ENCODE results near the gene SSH2. TPM values are rescaled to one million over a fixed set of nuclear protein-coding genes. Genes with fewer than 3 reads are reported as not detected.
"Not testable (repeated sequence)": the region's sequence is repeated elsewhere in the genome, so short reads cannot be mapped to it uniquely, and the experiment has no call there.

SSH2 gene
- total RNA-seq, 2 experiments from 2014 or later, result 41.0 to 62.9 TPM

DNA sequence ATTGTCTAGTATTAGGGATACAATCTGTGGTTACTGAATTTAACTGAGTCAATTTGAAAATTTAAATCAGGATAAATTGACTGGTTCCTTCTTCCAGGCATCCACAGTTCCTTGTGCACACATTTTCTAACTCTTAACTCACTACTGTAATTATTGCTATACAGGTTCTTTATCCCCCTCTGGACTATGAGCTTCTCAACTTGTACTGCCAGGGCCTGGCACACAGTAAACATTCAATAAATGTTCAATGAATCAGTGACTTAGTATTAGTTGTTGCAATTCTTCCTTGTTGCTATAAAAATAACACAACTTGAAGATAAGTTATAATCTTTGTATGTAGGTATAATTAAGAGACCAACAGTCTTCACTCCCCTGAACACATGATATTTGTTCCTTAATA lies 67.9 kb downstream of the SSH2 start:
- Mint-ChIP-seq H3K36me3 (peaks cover 4% of the 10 kb centered on the region), H3K27ac (no peak overlapping the region), H3K9me3 (ENCODE audit: low read depth) (peaks cover 2% of the 10 kb centered on the region), H3K27me3 (no peaks in the 10 kb centered on the region), H3K4me1 (peaks cover 3% of the 10 kb centered on the region), H3K4me3 (no peak overlapping the region)
- DNase-seq (no peak), ATAC-seq (no peak)
- CTCF ChIA-PET, result interaction anchor here (1.3 kb wide), 1 partner anchor 69 kb away, joined by 3 read pairs; no protein-coding TSS in a partner anchor

DNA sequence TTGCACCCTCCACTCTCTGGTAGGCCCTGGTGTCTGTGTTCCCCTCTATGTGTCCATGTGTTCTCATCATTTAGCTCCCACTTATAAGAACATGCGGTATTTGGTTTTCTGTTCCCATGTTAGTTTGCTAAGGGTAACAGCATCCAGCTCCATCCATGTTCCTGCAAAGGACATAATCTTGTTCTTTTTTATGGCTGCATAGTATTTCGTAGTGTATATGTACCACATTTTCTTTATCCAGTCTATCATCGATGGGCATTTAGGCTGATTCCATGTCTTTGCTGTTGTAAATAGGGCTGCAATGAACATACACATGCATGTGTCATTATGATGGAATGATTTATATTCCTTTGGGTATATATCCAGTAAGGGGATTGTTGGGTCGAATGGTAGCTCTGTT lies 70.6 kb downstream of the SSH2 start:
- H3K9me3 Mint-ChIP-seq (ENCODE audit: low read depth); H3K4me3 Mint-ChIP-seq; H3K36me3 Mint-ChIP-seq; ATAC-seq; H3K27ac Mint-ChIP-seq; DNase-seq; H3K4me1 Mint-ChIP-seq; H3K27me3 Mint-ChIP-seq; CTCF ChIA-PET: not testable (repeated sequence)

DNA sequence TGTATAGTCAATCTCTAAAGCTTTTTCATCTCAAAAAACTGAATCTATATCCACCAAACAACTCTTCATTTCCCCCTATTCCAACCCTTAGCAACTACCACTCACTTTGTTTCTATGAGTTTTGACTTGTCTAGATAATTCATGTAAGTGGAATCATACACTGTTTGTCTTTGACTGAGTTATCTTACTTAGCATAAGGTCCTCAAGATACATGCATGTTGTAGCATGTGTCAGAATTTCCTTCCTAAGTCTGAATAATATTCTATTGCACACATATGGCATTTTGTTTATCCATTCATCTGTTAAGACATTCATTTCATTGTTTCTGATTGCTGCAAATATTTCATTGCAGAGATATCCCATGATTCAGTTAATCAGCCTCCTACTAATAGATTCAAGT lies 72.2 kb downstream of the SSH2 start:
- Mint-ChIP-seq H3K4me1 (no peaks in the 10 kb centered on the region), H3K36me3 (peaks cover 6% of the 10 kb centered on the region), H3K9me3 (ENCODE audit: low read depth) (peaks cover 2% of the 10 kb centered on the region), H3K4me3 (no peak overlapping the region), H3K27ac (no peak overlapping the region), H3K27me3 (no peaks in the 10 kb centered on the region)
- no peak for DNase-seq
- no peak for ATAC-seq
- CTCF ChIA-PET, result no interaction called here

DNA sequence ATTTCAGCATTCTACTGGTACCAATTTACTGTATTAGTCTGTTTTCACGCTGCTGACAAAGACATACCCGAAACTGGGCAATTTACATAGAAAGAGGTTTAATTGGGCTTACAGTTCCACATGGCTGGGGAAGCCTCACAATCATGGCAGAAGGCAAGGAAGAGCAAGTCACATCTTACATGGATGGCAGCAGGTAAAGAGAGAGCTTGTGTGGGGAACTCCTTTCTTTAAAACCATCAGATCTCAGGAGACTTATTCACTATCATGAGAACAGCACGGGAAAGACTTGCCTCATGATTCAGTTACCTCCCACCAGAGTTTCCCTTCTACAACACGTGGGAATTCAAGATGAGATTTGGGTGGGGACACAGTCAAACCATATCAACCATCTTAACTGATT lies 72.9 kb downstream of the SSH2 start:
- H3K27me3 Mint-ChIP-seq; H3K27ac Mint-ChIP-seq; H3K36me3 Mint-ChIP-seq; H3K4me1 Mint-ChIP-seq; ATAC-seq; DNase-seq; CTCF ChIA-PET; H3K9me3 Mint-ChIP-seq (ENCODE audit: low read depth); H3K4me3 Mint-ChIP-seq: not testable (repeated sequence)

- no peak overlapping the region for H3K27ac Mint-ChIP-seq
- no peaks in the 10 kb centered on the region for H3K27me3 Mint-ChIP-seq
- ATAC-seq (no peak), DNase-seq (no peak)
- CTCF ChIA-PET, result interaction anchor here (1.0 kb wide), 1 partner anchor 16 kb away, joined by 3 read pairs; no protein-coding TSS in a partner anchor
- no peak overlapping the region for H3K4me3 Mint-ChIP-seq
- H3K9me3 Mint-ChIP-seq (ENCODE audit: low read depth), result peaks cover 2% of the 10 kb centered on the region
- H3K36me3 Mint-ChIP-seq, result peaks cover 4% of the 10 kb centered on the region
- no peaks in the 10 kb centered on the region for H3K4me1 Mint-ChIP-seq
These were observed 74.3 kb downstream of the SSH2 start for GRCh38 chr17:29855686-29856085.

DNA sequence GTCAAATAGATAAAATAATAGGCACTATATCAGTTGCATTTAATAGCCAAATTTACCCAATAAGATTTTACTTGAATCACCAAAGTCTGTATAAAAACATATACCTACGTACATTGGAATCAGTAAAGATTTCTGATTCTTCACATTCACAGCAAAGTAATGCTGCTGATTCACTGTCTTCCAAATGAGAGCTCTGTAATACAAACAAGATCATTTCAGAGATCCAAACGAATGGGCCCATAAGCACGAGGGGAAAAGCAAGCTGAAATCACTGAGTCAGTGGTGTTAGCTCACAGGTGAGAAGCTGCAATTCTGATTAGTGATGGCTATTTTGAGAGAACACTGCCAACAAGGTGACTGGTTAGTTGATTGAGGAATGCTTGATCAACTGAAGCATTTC lies 81.3 kb downstream of the SSH2 start:
- peaks cover 1% of the 10 kb centered on the region for H3K36me3 Mint-ChIP-seq
- H3K4me1 Mint-ChIP-seq, result no peaks in the 10 kb centered on the region
- DNase-seq (no peak), ATAC-seq (no peak)
- H3K27ac Mint-ChIP-seq, result no peak overlapping the region
- no peak overlapping the region for H3K4me3 Mint-ChIP-seq
- CTCF ChIA-PET, result interaction anchor here (0.6 kb wide), 1 partner anchor 11 kb away, joined by 3 read pairs; no protein-coding TSS in a partner anchor
- no peaks in the 10 kb centered on the region for H3K9me3 Mint-ChIP-seq (ENCODE audit: low read depth)
- no peaks in the 10 kb centered on the region for H3K27me3 Mint-ChIP-seq

DNA sequence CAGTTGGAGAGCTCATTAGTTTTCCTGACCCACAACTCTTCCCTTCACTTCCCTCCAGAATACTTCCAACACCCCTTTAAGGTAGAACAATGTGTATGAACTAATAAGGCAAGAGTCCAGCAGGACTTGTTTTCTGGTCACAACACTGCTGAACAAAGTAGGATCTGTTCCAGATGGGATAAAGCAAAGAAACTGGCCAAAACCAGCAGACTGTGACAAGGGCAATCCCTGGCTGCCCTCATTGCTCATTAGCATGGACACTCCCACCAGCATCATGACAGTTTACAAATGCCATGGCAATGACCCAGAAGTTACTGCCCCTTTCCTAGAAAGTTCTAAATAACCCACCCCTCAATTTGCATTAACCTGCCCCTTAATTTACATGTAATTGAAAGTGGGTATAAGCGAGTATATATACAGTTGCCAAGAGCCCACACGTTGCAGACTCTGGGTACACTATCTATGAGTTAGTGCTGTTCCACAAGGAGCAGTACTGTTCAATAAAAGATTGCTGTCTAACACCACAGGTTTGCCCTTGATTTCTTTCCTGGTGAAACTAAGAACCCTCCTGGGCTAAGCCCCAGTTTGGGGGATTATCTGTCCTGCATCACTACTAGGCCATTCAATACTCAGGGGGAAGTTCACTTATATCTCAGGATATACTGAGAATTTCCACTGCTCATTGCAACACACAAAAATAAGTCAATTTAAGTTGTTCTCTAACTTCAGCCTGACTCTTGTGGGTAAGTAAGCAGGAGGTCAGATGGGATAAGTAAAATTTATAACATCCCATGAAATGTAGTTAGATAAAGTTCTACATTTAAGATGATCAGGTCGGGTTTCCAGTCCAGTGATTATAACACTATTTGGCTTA lies 82.3 kb downstream of the SSH2 start:
- no peak for ATAC-seq
- Mint-ChIP-seq H3K9me3 (ENCODE audit: low read depth) (no peaks in the 10 kb centered on the region), H3K4me1 (no peaks in the 10 kb centered on the region), H3K27me3 (no peaks in the 10 kb centered on the region), H3K4me3 (no peak overlapping the region), H3K36me3 (peaks cover 1% of the 10 kb centered on the region), H3K27ac (no peak overlapping the region)
- CTCF ChIA-PET, result no interaction called here
- DNase-seq, result no peak

GRCh38 chr17:29847118-29847517 lies 82.9 kb downstream of the SSH2 start:
- Mint-ChIP-seq H3K36me3 (peaks cover 1% of the 10 kb centered on the region), H3K4me3 (no peak overlapping the region), H3K9me3 (ENCODE audit: low read depth) (no peaks in the 10 kb centered on the region), H3K4me1 (no peaks in the 10 kb centered on the region), H3K27ac (no peak overlapping the region), H3K27me3 (no peaks in the 10 kb centered on the region)
- ATAC-seq (no peak), DNase-seq (no peak)
- CTCF ChIA-PET, result no interaction called here

DNA sequence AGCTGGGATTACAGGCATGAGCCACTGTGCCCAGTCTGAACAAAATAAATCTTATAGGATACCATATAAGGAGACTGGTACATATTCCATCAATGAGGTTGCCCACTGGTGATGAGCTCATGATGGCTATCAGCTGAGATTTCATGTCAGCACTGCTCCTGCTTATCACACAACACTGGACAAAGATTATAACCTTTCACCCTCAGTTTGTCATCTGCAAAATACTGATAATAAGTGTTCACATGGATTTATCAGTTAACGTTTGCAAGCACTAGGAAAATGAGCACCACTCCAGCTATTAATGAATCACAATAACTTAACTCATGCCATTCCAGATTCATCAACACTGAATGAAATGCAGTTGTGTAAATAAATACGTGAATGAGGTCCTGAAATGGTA lies 83.7 kb downstream of the SSH2 start:
- Mint-ChIP-seq H3K27ac (no peak overlapping the region), H3K36me3 (peaks cover 1% of the 10 kb centered on the region)
- CTCF ChIA-PET, result interaction anchor here (1.1 kb wide), 1 partner anchor 67 kb away, joined by 3 read pairs; no protein-coding TSS in a partner anchor

GRCh38 chr17:29844339-29845048 lies 85.5 kb downstream of the SSH2 start:
- H3K9me3 Mint-ChIP-seq (ENCODE audit: low read depth), result no peaks in the 10 kb centered on the region

More for the DNA sequence above, 83.7 kb downstream of the SSH2 start:
- H3K4me1 Mint-ChIP-seq, result no peaks in the 10 kb centered on the region
- no peaks in the 10 kb centered on the region for H3K27me3 Mint-ChIP-seq
- ATAC-seq, result no peak
- no peak overlapping the region for H3K4me3 Mint-ChIP-seq
- H3K9me3 Mint-ChIP-seq (ENCODE audit: low read depth), result no peaks in the 10 kb centered on the region
- no peak for DNase-seq

GRCh38 chr17:29840884-29841283 lies 89.1 kb downstream of the SSH2 start:
- ATAC-seq (no peak), DNase-seq (no peak)
- H3K9me3 Mint-ChIP-seq (ENCODE audit: low read depth), result no peaks in the 10 kb centered on the region
- no peaks in the 10 kb centered on the region for H3K4me1 Mint-ChIP-seq
- H3K27ac Mint-ChIP-seq, result no peak overlapping the region
- no peaks in the 10 kb centered on the region for H3K27me3 Mint-ChIP-seq
- no peak overlapping the region for H3K4me3 Mint-ChIP-seq
- no peaks in the 10 kb centered on the region for H3K36me3 Mint-ChIP-seq
- CTCF ChIA-PET, result interaction anchor here (0.8 to 1.4 kb wide), 5 partner anchors 10 to 101 kb away, joined by 3 to 4 read pairs (median 3); no protein-coding TSS in a partner anchor

More at GRCh38 chr17:29844339-29845048, 85.5 kb downstream of the SSH2 start:
- no peak for ATAC-seq
- no peak for DNase-seq
- Mint-ChIP-seq H3K4me1 (no peaks in the 10 kb centered on the region), H3K4me3 (no peak overlapping the region), H3K27me3 (no peaks in the 10 kb centered on the region), H3K27ac (no peak overlapping the region), H3K36me3 (peaks cover 1% of the 10 kb centered on the region)
- CTCF ChIA-PET, result no interaction called here

DNA sequence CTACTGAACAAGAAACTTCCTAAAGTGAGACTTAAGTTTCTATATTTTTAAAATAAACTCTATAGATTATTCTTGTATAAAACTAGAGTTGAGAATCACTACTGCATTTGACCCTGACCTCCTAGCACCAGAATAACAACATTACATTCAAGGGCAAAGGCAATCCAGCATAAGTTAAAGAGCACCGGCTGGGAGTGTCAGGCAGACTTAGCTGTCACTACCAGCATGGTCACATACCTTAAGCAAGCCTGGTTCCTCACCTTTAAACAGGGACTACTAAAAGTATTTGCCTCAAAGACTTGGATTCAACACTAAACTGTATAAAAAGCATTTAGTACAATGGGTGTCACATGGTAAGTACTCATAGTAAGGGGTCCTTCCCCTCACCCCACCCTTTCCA lies 90.4 kb downstream of the SSH2 start:
- ATAC-seq (no peak), DNase-seq (no peak)
- CTCF ChIA-PET, result interaction anchor here (1.4 kb wide), 1 partner anchor 92 kb away, joined by 4 read pairs; no protein-coding TSS in a partner anchor
- no peaks in the 10 kb centered on the region for H3K4me1 Mint-ChIP-seq
- H3K27me3 Mint-ChIP-seq, result no peaks in the 10 kb centered on the region
- H3K27ac Mint-ChIP-seq, result no peak overlapping the region
- no peaks in the 10 kb centered on the region for H3K36me3 Mint-ChIP-seq
- H3K4me3 Mint-ChIP-seq, result no peak overlapping the region
- no peaks in the 10 kb centered on the region for H3K9me3 Mint-ChIP-seq (ENCODE audit: low read depth)

GRCh38 chr17:29838961-29839360 lies 91.1 kb downstream of the SSH2 start:
- H3K27ac Mint-ChIP-seq, result no peak overlapping the region
- H3K4me3 Mint-ChIP-seq, result no peak overlapping the region
- ATAC-seq, result no peak
- CTCF ChIA-PET, result interaction anchor here (1.4 kb wide), 1 partner anchor 93 kb away, joined by 4 read pairs; no protein-coding TSS in a partner anchor
- no peaks in the 10 kb centered on the region for H3K4me1 Mint-ChIP-seq
- H3K36me3 Mint-ChIP-seq, result no peaks in the 10 kb centered on the region
- no peaks in the 10 kb centered on the region for H3K27me3 Mint-ChIP-seq
- DNase-seq, result no peak
- no peaks in the 10 kb centered on the region for H3K9me3 Mint-ChIP-seq (ENCODE audit: low read depth)

DNA sequence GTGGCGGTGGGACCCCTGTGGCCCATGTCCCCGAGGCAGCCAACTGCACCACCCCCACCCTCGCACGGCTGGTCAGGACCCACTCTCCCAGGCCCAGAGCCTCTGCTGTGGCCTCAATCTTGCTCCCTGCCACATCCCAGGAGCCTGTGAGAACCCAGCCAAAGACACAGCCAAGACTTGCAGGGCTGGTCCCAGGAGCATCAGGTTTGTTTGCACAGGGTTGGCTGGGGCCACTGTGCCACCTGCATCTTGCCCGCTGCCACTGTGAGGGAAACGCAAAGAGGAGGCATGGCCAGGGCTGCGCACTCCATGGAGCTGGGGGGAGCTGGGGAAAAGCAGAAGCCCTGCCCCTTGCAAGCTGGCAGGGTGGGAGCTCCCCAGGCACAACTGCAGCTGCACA lies 92.5 kb downstream of the SSH2 start:
- Mint-ChIP-seq H3K4me1 (no peaks in the 10 kb centered on the region), H3K4me3 (no peak overlapping the region), H3K36me3 (no peaks in the 10 kb centered on the region), H3K9me3 (ENCODE audit: low read depth) (no peaks in the 10 kb centered on the region), H3K27me3 (no peaks in the 10 kb centered on the region), H3K27ac (no peak overlapping the region)
- no peak for ATAC-seq
- DNase-seq, result no peak
- CTCF ChIA-PET, result no interaction called here

All from activated CD8-positive, alpha-beta memory T cell treated with anti-CD3 and anti-CD28 coated beads, Interleukin-2, amount 10 ng/mL, durations not matched to agents 7 days and 5 days (primary cell).